HG03521 (cell line): ENCODE results near the gene OPCML.

ENCODE experiments used
- ATAC-seq: cut with Tn5 transposase; IDR thresholded peaks from one replicate; pipeline ENCODE4 v1.9.1; 2021; ENCODE audit warnings: mild to moderate bottlenecking, moderate library complexity; ENCODE audit not compliant: unreplicated experiment

OPCML gene

DNA sequence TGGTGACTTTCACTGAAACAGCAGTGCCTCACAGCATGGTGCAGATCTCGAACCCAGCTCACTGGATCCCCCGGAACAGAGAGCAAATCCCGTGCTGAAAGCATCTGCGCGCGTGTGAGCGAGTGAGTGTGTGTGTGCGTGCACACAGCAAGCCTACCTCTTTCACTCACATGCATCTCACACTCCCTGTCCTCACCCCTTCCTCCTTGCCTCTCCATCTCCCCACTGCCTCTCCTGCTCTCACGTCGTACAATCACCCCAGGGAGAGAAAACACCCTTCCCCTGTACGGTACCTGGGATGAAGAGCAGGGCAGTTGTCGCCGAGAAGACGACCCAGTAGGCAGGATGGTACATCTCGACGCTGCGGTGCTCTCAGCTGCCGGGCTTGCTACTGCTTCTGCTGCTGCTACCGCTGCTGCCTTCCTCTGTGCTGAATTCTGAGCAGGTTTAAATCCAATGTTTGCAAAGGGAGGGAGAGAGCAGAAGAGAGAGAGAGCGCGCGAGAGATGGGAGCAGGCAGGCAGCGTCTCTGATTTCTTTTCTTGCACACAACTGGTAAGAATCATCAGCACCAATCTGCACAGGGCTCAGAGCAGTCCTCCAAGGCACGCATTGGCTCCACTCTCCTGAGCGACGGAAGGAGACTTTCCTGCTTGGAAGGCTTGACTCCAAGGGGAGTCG lies at the start of gene OPCML:
Gene OPCML (minus strand): TSS at position 531 of the 681 bp plus-strand sequence.
- no peak for ATAC-seq

DNA sequence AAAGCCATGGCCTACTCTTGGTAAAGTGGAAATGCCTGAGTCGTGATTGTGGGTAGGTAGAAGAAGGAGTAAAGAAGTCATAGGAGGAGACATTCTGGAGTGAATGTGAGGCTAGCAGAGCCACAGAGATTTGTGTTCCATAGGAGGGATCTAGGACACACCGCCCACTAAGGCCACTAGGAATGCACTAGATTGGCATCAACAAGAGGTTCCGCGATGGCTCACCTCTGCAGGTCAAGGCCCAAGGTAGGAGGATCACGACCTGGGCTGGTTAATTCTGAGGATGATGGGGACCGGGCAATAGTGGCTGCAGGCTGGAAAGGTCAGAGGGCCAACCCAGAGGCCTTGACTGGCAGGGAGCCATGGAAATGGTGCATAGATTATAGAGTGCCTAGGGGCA lies 48.8 kb upstream of the OPCML start:
- ATAC-seq = no peak

DNA sequence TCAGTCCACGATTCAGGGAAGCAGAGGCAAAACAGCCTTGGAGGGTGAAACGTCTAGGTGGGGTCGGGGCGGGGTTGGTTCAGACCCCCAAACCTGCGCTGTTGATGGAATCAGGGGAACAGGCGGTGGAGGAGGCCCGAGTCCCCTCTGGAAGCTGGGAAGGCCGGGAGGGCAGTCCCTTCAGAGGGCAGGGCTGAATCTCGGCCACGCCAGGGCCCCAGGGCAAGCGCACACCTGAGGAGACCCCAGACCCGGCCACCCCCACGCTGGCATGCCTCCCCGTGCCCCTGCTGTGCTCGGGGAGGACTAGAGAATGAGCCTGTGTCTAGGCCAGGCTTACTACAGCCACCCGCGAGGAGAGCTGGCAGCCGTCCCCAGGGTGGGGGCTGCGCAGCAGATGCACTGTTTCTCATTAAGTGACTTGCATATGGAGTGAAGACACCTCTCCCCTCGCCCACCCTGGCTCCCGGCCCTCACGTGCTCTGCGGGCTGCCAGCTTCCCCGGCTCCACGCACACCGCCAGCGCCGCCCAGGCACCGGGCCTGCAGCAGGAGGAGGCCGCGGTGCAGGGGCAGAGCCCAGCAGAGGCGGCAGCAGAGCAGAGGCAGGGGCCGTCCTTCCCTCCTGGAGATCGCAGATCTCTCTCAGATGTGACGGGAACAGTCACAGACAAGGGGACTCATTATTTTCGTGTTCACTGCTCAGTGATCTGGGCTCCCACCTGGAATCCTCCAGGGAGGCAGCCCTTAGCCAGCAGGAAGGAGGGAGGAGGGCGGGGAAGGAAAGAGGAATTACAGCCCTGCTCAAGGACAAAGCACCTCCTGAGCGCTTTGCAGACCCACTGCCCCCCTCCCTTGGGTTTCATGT lies 47.1 kb upstream of the OPCML start:
- ATAC-seq = no peak

DNA sequence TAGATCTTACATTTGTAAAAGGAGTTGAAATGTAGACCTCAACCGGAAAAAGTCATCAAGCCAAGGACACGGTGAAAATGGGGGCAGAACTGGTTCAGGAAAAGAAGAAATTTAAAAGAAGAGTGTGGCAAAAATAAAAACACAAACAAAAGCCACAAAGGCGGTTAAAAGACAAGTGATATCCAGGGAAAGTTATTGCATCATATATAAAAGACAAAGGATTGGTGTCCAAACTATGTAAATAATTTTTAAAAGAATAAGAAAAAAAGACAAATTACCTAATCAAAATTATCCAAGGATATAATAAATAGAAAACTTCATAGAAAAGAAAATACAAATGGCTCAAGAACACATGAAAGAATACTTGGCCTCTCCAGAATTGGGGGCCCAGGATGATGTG lies 45.1 kb upstream of the OPCML start:
- no peak for ATAC-seq

DNA sequence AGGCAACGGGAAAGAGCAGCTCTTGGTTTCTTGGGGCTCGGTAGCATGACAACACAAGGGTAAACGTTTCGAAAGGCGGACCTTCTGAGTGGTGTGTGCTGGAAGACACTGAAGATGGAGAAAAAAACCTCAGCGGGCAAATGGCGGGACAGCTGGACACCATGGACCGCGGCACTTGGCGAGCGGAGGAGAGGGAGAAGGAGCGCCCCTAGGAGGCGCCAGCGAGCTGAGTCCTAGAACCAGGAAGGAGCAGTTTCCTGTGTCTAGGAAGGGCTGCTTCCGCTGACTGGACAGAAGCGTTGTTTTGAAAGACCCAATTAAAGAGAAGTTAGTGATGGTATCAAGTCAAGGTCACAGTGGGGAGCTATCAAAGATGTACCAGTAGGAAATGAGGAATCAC lies 44.0 kb upstream of the OPCML start:
- no peak for ATAC-seq

DNA sequence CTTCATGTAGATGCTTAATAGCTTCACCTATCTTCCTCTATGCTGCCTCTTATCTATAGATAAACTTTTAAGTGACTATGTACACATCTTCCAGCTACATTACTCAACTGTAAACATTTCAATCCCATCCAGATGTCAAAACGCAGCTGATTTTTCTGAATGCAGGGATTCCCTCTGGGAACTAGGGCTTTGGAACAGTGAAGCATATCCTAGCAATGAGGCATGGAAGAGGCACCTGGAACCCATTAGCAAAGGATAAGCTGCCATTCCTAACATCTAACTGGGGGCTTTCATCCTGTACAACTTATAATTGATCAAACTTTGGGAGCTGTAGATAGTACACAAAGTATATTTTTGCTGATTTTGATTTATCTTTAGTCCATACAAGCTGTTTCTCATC lies 40.8 kb upstream of the OPCML start:
- no peak for ATAC-seq

DNA sequence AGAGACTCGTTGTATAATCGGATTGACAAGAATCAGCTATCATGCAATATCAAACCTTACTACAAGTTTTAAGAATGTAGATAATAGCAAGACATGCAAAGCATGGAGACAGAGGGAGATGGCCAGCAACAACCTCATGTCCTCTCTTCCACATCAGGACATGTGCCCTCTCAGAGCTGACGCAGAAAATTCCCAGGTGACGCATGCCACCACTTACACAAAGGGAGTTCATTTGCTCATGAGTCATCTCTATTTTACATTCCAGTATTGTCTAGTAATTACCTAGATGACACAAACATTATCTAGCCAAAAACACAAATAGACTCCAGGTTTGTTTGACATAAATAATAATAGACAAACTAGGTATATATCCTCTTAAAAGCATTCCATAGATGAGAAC lies 38.1 kb upstream of the OPCML start:
- ATAC-seq = no peak

DNA sequence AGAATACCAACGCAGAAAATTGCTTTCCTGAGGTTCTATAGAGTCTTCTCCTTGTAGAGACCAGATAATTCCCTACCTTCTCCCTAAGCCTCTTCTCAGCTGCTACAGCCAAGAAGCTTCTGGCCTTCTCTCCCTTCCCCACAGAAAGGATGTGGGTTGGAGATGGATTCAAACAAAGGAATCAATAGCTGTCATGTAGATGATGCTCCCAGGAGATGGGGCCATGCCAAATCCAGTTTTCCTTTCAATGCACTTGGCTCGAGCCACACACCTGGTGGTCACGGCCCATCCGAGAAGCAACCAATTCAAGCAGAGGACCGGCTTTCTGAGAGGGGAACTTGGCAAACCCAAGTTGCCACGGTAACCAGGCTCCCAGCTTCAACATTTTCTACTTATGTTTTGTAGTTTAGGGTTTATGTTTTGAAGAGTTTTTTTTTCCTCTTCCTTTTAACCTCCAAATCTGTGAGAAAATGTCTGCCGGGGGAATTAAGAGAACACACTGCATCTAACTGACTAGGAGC lies 31.3 kb upstream of the OPCML start:
- ATAC-seq = no peak

DNA sequence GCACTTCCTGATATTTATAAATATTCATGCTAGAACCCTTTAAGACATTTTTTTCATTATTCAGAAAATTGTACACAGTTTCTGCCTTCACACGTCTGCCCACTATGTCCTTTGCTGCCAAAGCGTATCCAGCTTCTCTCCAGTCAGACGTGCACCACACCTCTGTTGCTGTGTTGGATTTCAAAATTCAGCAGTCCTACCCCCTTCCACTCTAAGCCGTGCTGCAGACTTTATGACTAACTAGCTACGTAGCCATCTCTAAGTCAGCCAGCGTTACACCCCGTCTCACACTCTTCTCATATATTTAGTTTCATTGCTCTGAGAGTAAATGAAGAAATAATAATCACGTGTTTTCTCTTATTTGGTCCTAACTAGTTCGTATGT lies 28.2 kb upstream of the OPCML start:
- no peak for ATAC-seq

DNA sequence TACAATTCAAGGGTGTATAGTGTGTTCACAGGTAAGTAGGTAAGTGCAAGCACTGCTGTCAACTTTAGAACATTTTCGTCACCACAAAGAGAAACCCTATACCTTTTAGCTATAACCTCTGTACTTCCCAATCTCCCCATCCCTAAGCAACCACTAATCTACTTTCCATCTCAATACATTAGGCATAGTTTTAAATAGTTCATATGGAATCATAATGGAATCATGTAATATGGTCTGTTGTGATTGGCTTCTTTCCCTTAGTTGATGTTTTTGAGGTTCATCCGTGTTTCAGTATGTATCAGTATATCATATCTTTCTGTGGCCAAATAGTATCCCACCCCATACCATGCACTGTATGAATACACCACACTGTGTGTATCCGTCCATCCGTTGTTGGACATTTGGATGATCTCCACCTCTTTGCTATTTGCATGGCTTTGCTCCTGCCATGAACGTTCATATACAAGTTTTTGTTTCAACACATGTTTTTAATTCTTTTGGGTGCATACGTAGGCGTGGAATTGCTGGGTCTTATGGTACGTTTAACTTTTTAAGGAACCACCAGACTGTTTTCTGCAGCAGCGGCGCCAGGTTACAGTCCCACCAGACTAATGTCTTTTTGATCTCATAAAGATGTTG lies 27.7 kb upstream of the OPCML start:
- no peak for ATAC-seq

DNA sequence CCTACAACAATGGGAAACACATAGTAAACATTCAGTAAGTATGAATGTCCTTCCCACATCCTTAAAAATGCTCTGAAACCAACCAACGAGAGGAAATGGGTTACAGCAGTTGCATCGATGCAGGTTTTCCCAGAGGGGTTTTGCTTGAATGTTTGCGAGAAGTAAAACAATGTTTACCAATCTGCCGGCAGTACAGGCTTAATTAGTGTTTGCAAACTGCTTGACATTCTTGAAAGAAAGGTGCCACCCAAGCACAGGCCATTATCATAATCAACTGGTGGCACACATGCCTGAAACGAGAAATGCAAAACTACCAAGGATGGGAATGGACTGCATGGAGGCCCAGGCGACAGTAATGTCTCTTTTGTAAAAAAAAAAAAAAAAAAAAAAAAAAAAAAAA lies 27.1 kb upstream of the OPCML start:
- ATAC-seq = no peak

DNA sequence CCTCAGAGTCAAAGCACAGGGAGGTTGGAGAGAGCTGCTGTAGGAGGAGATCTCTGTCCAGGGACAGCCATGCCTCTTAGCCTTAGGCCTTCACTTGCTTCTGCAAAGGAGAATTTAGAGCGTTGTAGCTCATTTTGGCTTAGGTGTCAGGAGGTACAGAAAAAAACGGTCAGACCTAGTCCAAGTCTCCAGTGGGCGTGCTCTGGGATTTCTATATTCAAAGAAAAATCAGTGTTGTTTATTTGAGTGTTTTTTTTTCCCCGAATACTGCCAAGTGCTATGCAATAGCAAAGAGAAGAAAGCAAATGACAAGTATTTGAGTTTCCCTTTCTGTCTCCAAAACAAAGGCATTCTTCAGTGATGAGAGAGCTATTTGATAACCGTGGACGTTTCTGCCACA lies 22.7 kb upstream of the OPCML start:
- ATAC-seq = no peak

DNA sequence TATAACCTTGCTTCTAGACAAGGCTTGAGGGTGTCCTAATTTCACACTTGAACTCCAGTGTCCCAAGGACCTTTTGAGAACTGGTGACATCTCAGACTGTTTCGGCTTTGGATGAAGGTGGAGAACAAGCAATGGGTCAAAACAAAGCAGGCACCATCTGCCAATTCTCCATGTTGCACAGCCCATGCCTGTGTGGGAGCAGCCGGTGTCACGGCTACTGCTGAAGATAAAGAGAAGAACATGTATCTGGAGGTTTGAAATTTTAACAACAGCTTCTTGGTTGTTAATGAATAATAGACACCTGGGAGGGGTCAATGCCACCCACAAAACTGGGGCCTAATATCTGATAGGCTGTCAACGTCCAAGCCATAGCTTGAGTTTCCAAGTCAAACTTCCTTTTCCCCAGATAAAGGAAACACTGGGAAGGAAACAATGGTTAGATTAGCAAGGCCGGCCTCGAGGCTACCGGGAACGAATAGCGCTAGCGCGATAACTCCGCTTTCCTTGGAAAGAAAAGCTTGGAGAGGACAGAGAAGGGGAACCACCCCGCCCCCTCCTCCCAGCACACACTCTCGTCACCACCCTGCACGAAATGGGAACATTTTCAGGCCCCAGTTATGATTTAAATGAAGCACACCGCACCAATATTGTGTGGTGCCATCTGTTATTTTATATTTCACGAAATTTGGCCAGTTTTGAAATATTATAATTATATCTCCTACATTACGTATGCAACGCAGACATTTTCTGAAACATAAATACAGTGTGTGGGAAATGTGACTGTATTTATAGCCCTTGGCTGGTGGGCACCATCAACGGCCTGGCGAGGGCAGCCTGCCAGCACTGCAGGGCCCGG lies 21.8 kb upstream of the OPCML start:
- no peak for ATAC-seq

DNA sequence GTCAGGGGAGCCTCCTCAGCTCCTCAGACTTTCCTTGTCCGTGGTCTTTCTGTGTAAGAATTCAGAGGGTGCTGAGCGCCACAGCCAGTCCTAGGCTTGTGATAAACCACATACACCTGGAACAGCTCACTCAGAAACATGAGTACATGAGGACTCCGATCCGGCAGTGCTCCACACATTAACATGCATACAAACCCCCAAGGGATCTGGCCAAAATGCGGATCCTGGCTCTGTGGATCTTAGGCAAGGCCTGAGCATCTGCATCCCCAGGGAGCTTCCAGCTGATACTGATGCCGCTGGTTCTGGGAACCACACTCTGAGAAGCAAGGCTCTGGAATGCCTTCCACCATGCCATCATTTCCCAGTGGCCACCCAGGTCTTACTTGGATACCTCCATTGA lies 20.6 kb upstream of the OPCML start:
- no peak for ATAC-seq

DNA sequence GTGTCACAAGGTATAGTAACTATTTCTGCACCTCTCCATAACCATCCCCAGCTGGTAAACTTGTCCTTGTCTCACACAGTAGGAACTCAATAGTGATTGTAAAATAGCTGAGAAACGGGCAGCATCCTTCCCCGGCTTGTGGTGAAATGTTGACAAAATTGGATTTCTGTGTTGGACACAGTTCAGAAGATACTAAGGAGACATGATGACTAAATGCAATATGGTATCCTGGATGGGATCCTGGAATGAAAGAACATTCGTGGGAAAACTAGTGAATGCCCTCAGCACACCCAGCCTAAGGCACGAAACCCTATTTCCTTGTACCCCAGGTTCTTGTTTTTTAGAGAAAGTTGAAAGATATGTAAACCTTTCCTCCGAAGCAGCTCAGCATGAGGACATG lies 18.8 kb upstream of the OPCML start:
- no peak for ATAC-seq

DNA sequence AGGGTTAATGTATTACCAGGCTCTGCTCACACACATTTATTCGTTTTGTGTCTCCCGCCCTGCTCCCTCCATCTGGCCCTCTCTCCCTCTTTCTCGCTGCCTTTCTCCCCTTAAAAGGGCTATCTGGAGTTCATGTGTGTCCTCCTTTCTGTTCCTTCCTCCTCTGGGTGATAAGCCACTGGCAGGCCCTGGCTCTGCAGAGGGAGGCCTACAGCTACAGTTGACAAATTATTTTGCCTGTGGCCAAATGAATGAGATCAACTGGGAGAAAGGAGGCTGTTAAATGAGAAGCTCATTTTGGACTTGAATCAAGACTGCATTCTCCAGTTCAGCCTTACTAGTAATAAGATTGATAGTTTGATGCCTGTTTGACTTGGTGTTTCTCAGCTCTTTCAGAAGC lies 17.5 kb upstream of the OPCML start:
- ATAC-seq = no peak

DNA sequence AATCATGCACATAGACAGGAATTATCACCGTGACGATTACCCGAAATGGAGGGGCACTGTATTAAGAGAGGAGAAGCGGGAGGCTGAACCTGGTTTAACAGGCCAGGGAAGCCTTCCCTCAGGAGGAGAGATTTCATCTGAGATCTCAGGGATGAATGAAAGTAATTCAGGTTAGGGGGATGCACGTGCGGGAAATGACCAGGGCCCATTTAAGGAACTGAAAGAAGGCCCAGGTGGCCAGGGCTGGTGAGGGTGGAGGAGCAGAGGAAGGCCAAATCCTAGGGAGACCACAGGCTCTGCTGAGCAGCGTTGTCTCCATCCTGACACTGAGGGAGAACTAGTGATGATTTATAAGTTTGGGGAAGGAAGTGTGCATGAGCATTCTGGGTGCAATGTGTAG lies 16.3 kb upstream of the OPCML start:
- no peak for ATAC-seq

DNA sequence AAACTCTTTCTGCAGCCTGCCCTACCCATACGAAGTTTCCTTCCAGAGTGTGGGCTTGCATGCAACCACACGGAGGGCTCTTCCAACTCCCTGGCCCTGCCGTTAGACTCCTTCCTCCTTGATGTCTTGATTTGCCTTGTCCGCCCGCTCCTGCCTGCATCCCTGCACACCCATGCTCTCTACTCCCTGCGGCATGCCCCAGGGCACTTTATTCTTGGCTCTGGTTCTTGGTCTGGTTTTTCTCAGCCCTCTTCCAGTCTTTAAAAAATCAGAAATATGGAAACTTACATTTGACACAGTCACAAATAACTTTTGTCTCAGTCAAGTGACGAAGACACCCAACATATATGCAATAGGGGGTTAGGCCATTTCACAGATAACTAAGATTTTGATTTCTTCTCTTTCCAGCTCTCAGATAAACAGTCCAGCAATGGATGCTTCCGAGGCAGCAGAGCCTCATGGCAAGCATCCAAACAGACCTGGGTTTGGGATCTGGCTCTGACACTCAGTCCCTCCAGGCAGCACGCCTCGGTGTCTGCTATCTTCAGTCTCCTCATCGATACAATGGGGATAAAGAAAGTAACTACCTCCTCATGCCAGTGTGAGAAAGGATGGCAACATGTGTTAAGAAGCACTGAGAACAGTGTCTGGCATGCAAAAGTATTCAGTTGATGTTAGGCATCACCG lies 15.7 kb upstream of the OPCML start:
- ATAC-seq = no peak

DNA sequence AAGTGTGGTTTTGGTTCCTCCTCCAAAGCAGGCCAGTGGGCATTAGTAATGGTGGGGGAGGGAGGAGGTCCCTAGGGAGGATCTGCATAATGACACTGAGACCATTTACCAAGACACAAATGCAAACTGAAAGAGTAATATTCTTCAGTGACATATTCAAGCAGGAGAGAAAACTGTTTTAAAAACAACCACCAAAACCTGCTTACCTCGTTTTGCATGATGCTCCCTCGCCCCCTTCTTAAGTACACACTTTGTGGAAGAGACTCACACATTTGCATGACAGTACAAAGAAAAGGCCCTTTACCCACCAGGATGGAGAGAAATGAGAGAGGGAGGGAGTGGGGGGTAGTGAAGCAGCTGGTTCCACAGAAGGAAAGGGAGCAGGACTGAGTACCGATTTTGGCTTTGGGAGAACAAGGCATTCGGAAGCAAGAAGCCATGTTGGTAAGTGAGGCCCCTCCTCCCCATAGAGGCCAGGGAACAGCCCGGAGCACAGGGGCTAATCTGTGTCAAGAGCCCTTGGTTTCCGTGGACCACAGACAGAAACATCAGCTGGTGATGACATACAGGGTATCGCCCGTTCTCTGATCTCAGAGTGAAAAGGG lies 13.0 kb upstream of the OPCML start:
- ATAC-seq = no peak

DNA sequence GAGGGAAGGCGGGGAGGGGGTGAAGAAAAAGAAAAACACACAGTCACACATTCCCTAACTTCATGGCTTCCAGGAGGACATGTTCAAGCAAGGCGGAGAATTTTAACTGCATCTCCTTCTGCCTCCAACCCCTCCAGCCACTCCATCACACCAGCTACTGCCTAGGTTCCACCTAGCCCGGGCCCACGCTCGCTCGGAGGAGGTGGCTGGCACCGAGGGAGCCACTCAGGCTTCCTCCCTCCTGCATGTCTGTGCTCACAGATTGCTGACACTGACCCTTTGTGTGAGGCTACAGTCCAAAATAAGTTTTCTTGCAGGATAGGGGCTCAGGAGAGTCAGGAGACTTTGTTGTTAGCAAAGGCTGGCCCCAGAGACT lies 9.4 kb upstream of the OPCML start:
- no peak for ATAC-seq
